PFSK-1 (cell line): ENCODE results near the gene STK32B.

Experiments
- FOXP2 ChIP-seq: optimal IDR thresholded peaks from 2 replicates; pipeline ENCODE3; 2011; ENCODE audit warnings: borderline replicate concordance, control low read depth, inconsistent platforms; ENCODE audit not compliant: insufficient read depth; ENCODE audit errors: extremely low read length, extremely low read depth
- POLR2AphosphoS5 ChIP-seq: IDR thresholded peaks from 2 replicates; pipeline ENCODE4 v1.6.1; 2012; ENCODE audit warnings: low read depth, mild to moderate bottlenecking, control low read depth, low read length, moderate library complexity
- SIN3A ChIP-seq: IDR thresholded peaks from 2 replicates; pipeline ENCODE4 v1.6.1; 2012; ENCODE audit warnings: mild to moderate bottlenecking, low read length, moderate library complexity, borderline replicate concordance; ENCODE audit not compliant: insufficient read depth
- TAF1 ChIP-seq: IDR thresholded peaks from 2 replicates; pipeline ENCODE4 v1.6.1; 2012; ENCODE audit warnings: low read length, control low read depth, borderline replicate concordance; ENCODE audit not compliant: insufficient read depth
- TF ChIP-seq, protein P1 (sequence below), 2 experiments: IDR thresholded peaks; 2 replicates each; pipeline versions ENCODE4 v1.6.1 to v1.8.0; 2011 to 2012; ENCODE audit warnings: low read depth in 2 of 2, low read length in 2 of 2, control low read depth in 1 of 2, inconsistent platforms in 1 of 2, mild to moderate bottlenecking in 1 of 2, moderate library complexity in 1 of 2; ENCODE audit not compliant: insufficient read depth in 1 of 2

Gene STK32B

DNA sequence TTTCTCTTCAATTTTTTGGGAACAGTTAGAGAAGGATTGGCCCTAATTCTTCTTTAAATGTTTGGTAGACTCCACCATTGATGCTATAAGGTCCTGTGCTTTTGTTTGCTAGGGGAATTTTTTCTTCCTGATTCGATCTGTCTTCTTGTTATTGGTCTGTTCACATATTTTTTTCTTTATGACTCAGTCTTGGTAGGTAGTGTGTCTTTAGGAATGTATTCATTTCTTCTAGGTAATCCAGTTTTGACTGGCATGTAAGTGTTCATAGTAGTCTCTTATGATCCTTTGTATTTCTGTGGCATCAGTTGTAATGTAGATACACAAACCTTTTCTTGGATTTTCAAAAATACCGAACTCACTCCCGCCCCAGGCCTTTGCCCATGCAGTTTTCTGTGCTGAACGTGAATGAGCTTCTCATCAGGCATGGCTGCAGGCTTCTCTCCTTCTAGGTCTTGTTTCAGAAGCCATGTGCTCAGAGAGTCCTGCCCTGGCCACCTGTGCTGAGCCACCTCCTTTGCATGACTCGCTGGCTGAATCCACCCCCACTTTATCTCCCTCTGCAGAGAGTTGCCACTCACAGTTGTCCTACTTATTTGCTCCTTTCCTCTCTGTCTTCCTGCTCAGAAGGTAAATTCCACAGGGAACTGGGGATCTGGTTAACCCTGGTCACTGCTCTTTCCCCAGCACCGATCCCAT is 67.0 kb downstream of the STK32B start:
- TF ChIP-seq FOXP2 (no peak), POLR2AphosphoS5 (no peak), SIN3A (no peak), TAF1 (no peak)
- TF ChIP-seq, protein P1, sequence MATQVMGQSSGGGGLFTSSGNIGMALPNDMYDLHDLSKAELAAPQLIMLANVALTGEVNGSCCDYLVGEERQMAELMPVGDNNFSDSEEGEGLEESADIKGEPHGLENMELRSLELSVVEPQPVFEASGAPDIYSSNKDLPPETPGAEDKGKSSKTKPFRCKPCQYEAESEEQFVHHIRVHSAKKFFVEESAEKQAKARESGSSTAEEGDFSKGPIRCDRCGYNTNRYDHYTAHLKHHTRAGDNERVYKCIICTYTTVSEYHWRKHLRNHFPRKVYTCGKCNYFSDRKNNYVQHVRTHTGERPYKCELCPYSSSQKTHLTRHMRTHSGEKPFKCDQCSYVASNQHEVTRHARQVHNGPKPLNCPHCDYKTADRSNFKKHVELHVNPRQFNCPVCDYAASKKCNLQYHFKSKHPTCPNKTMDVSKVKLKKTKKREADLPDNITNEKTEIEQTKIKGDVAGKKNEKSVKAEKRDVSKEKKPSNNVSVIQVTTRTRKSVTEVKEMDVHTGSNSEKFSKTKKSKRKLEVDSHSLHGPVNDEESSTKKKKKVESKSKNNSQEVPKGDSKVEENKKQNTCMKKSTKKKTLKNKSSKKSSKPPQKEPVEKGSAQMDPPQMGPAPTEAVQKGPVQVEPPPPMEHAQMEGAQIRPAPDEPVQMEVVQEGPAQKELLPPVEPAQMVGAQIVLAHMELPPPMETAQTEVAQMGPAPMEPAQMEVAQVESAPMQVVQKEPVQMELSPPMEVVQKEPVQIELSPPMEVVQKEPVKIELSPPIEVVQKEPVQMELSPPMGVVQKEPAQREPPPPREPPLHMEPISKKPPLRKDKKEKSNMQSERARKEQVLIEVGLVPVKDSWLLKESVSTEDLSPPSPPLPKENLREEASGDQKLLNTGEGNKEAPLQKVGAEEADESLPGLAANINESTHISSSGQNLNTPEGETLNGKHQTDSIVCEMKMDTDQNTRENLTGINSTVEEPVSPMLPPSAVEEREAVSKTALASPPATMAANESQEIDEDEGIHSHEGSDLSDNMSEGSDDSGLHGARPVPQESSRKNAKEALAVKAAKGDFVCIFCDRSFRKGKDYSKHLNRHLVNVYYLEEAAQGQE (IDR thresholded peaks at IDR 0.05; ENCODE audit: insufficient read depth in 1 of 2, low read depth in 2 of 2, low read length in 2 of 2): no peak

DNA sequence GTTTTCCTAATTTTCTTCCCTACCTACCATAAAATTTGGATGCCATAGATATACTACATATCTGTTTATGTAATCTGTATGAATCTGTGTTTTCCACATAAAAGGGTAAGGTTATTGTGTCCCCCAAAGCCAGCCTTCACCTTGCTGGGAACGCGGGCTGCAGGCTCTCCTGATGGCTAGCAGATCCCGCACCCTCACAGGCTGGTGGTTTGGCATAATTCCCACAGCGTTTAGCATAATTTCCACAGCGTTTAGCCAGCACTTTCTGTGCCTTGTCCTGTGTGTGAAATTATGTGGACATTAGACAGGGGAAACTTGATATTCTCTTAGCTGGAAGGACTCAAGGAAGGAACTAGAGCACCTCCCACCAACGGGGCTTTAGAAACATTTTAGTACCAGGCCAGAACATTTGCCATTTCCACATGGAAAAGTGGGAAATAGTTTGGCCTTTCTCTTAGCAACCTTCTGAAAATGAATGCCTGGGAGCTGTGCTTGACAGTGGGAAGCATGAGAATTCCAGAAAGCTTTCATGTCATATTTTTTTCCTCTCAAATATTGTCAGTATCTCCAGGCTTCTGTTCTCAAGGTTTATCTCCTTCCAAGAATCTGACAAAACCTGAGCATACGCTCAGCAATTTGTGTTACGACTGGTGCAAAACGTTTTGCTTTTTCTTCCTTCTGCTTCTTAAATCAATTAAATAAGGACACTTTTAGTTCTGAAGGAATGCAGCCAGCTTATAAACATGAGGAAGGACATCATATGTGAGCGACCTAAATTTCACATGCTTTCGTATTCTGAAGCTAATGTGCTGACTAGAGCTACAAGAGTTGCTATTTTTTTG is 67.9 kb downstream of the STK32B start:
- TF ChIP-seq FOXP2 (no peak), TAF1 (no peak), SIN3A (no peak), POLR2AphosphoS5 (no peak)
- TF ChIP-seq, protein P1 (IDR thresholded peaks at IDR 0.05; ENCODE audit: insufficient read depth in 1 of 2, low read depth in 2 of 2, low read length in 2 of 2): no peak

DNA sequence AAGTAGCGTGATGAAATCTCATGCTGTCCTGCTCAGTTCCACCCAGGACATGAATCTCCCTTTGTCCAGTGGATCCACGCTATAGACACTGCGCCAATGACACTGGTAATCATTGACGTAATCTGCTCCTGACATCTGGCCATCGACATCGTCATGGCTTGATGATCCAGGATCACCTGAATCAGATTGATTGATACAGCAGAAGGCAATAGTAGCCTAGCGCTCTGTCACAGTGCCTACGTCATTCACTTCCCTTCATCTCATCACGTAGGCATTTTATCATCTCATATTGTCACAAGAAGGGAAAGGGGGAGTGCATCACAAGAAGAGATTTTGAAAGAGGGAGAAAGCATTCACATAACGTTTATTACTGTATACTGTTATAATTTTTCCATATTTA is 68.8 kb downstream of the STK32B start:
- TF ChIP-seq, protein P1 (IDR thresholded peaks at IDR 0.05; ENCODE audit: insufficient read depth in 1 of 2, low read depth in 2 of 2, low read length in 2 of 2): no peak
- no peak for TF ChIP-seq TAF1
- TF ChIP-seq POLR2AphosphoS5: no peak
- TF ChIP-seq SIN3A: no peak
- TF ChIP-seq FOXP2: no peak

DNA sequence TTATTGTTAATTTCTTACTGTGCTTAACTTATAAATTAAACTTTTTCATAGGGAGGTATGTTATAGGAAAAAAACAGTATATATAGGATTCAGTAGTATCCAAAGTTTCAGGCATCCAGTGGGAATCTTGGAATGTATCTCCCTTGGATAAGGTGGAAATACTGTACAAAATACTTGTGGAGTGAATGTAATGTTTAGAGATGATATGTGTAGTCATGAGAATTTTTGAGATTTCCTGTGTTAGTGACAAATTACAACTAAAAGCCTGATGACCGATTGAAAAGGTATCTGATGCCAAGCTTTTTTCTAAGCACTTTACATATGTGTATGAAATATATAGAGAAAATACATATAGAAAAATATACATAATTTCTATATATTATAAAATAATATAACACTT is 69.2 kb downstream of the STK32B start:
- TF ChIP-seq FOXP2 (no peak), TAF1 (no peak), SIN3A (no peak), POLR2AphosphoS5 (no peak)
- TF ChIP-seq, protein P1 (IDR thresholded peaks at IDR 0.05; ENCODE audit: insufficient read depth in 1 of 2, low read depth in 2 of 2, low read length in 2 of 2): no peak
